ENCODE measurements around the gene FMN1.
A peak's percentile ranks its signal among the peaks of the same experiment; 100 is the strongest.

Gene FMN1

GRCh38 chr15:33158366-33158765 is 36.1 kb downstream of the FMN1 start:
- Histone ChIP-seq H3K27ac (ENCODE audit: low read depth, low read length) (no peak overlapping the region), H3K9me3 (ENCODE audit: control insufficient read depth in 1 of 2, low read length in 2 of 2) (no peaks in the 10 kb centered on the region), H3K36me3 (ENCODE audit: control insufficient read depth in 1 of 2, insufficient read depth in 2 of 2, low read length in 2 of 2) (no peaks in the 10 kb centered on the region), H3K4me1 (ENCODE audit: control insufficient read depth in 1 of 2, insufficient read depth in 2 of 2, low read length in 2 of 2) (peaks cover 0 to 2% of the 10 kb centered on the region in 2 donors), H3K4me3 (ENCODE audit: low read depth in 1 of 2, low read length in 2 of 2) (no peak overlapping the region), H3K27me3 (ENCODE audit: control insufficient read depth in 1 of 2, insufficient read depth in 2 of 2, low read length in 2 of 2) (no peaks in the 10 kb centered on the region), H3K9ac (ENCODE audit: low read depth in 1 of 2, low read length in 2 of 2) (no peak overlapping the region)

- no peak overlapping the region for H3K27ac ChIP-seq (ENCODE audit: low read depth, low read length)
Observed at GRCh38 chr15:33157371-33158037, 37.0 kb downstream of the FMN1 start.

GRCh38 chr15:33155691-33156420 is 38.7 kb downstream of the FMN1 start:
- Histone ChIP-seq H3K36me3 (ENCODE audit: control insufficient read depth in 1 of 2, insufficient read depth in 2 of 2, low read length in 2 of 2) (no peaks in the 10 kb centered on the region), H3K4me1 (ENCODE audit: control insufficient read depth in 1 of 2, insufficient read depth in 2 of 2, low read length in 2 of 2) (peaks cover 1 to 2% of the 10 kb centered on the region in 2 donors), H3K4me3 (ENCODE audit: low read depth in 1 of 2, low read length in 2 of 2) (no peak overlapping the region), H3K9ac (ENCODE audit: low read depth in 1 of 2, low read length in 2 of 2) (no peak overlapping the region), H3K27ac (ENCODE audit: low read depth, low read length) (no peak overlapping the region), H3K27me3 (ENCODE audit: control insufficient read depth in 1 of 2, insufficient read depth in 2 of 2, low read length in 2 of 2) (no peaks in the 10 kb centered on the region), H3K9me3 (ENCODE audit: control insufficient read depth in 1 of 2, low read length in 2 of 2) (no peaks in the 10 kb centered on the region)

More at GRCh38 chr15:33157371-33158037, 37.0 kb downstream of the FMN1 start:
- Histone ChIP-seq H3K36me3 (ENCODE audit: control insufficient read depth in 1 of 2, insufficient read depth in 2 of 2, low read length in 2 of 2) (no peaks in the 10 kb centered on the region), H3K9ac (ENCODE audit: low read depth in 1 of 2, low read length in 2 of 2) (no peak overlapping the region), H3K9me3 (ENCODE audit: control insufficient read depth in 1 of 2, low read length in 2 of 2) (no peaks in the 10 kb centered on the region), H3K4me3 (ENCODE audit: low read depth in 1 of 2, low read length in 2 of 2) (no peak overlapping the region), H3K27me3 (ENCODE audit: control insufficient read depth in 1 of 2, insufficient read depth in 2 of 2, low read length in 2 of 2) (no peaks in the 10 kb centered on the region), H3K4me1 (ENCODE audit: control insufficient read depth in 1 of 2, insufficient read depth in 2 of 2, low read length in 2 of 2) (peaks cover 0 to 2% of the 10 kb centered on the region in 2 donors)

GRCh38 chr15:33154351-33155166 is 40.0 kb downstream of the FMN1 start:
- Histone ChIP-seq H3K4me3 (ENCODE audit: low read depth in 1 of 2, low read length in 2 of 2) (no peak overlapping the region), H3K27me3 (ENCODE audit: control insufficient read depth in 1 of 2, insufficient read depth in 2 of 2, low read length in 2 of 2) (no peaks in the 10 kb centered on the region), H3K4me1 (ENCODE audit: control insufficient read depth in 1 of 2, insufficient read depth in 2 of 2, low read length in 2 of 2) (peaks cover 6 to 13% of the 10 kb centered on the region in 2 donors), H3K27ac (ENCODE audit: low read depth, low read length) (no peak overlapping the region), H3K36me3 (ENCODE audit: control insufficient read depth in 1 of 2, insufficient read depth in 2 of 2, low read length in 2 of 2) (no peaks in the 10 kb centered on the region), H3K9me3 (ENCODE audit: control insufficient read depth in 1 of 2, low read length in 2 of 2) (no peaks in the 10 kb centered on the region), H3K9ac (ENCODE audit: low read depth in 1 of 2, low read length in 2 of 2) (no peak overlapping the region)

GRCh38 chr15:33153548-33153947 is 41.0 kb downstream of the FMN1 start:
- Histone ChIP-seq H3K4me3 (ENCODE audit: low read depth in 1 of 2, low read length in 2 of 2) (peak overlapping the region in 1 of 2 donors; percentile 38), H3K36me3 (ENCODE audit: control insufficient read depth in 1 of 2, insufficient read depth in 2 of 2, low read length in 2 of 2) (no peaks in the 10 kb centered on the region), H3K9me3 (ENCODE audit: control insufficient read depth in 1 of 2, low read length in 2 of 2) (no peaks in the 10 kb centered on the region), H3K9ac (ENCODE audit: low read depth in 1 of 2, low read length in 2 of 2) (no peak overlapping the region), H3K4me1 (ENCODE audit: control insufficient read depth in 1 of 2, insufficient read depth in 2 of 2, low read length in 2 of 2) (peaks cover 6 to 13% of the 10 kb centered on the region in 2 donors), H3K27ac (ENCODE audit: low read depth, low read length) (no peak overlapping the region), H3K27me3 (ENCODE audit: control insufficient read depth in 1 of 2, insufficient read depth in 2 of 2, low read length in 2 of 2) (no peaks in the 10 kb centered on the region)

GRCh38 chr15:33152502-33153109 is 41.9 kb downstream of the FMN1 start:
- Histone ChIP-seq H3K27ac (ENCODE audit: low read depth, low read length) (no peak overlapping the region), H3K9ac (ENCODE audit: low read depth in 1 of 2, low read length in 2 of 2) (no peak overlapping the region), H3K9me3 (ENCODE audit: control insufficient read depth in 1 of 2, low read length in 2 of 2) (no peaks in the 10 kb centered on the region), H3K4me3 (ENCODE audit: low read depth in 1 of 2, low read length in 2 of 2) (no peak overlapping the region), H3K27me3 (ENCODE audit: control insufficient read depth in 1 of 2, insufficient read depth in 2 of 2, low read length in 2 of 2) (no peaks in the 10 kb centered on the region), H3K36me3 (ENCODE audit: control insufficient read depth in 1 of 2, insufficient read depth in 2 of 2, low read length in 2 of 2) (no peaks in the 10 kb centered on the region), H3K4me1 (ENCODE audit: control insufficient read depth in 1 of 2, insufficient read depth in 2 of 2, low read length in 2 of 2) (peaks cover 6 to 13% of the 10 kb centered on the region in 2 donors)

GRCh38 chr15:33150971-33151370 is 43.5 kb downstream of the FMN1 start:
- Histone ChIP-seq H3K4me3 (ENCODE audit: low read depth in 1 of 2, low read length in 2 of 2) (peak overlapping the region in 1 of 2 donors; percentile 7), H3K27ac (ENCODE audit: low read depth, low read length) (no peak overlapping the region), H3K36me3 (ENCODE audit: control insufficient read depth in 1 of 2, insufficient read depth in 2 of 2, low read length in 2 of 2) (no peaks in the 10 kb centered on the region), H3K9me3 (ENCODE audit: control insufficient read depth in 1 of 2, low read length in 2 of 2) (no peaks in the 10 kb centered on the region), H3K4me1 (ENCODE audit: control insufficient read depth in 1 of 2, insufficient read depth in 2 of 2, low read length in 2 of 2) (peaks cover 6 to 17% of the 10 kb centered on the region in 2 donors), H3K9ac (ENCODE audit: low read depth in 1 of 2, low read length in 2 of 2) (no peak overlapping the region), H3K27me3 (ENCODE audit: control insufficient read depth in 1 of 2, insufficient read depth in 2 of 2, low read length in 2 of 2) (no peaks in the 10 kb centered on the region)

GRCh38 chr15:33150431-33150941 is 44.0 kb downstream of the FMN1 start:
- Histone ChIP-seq H3K9me3 (ENCODE audit: control insufficient read depth in 1 of 2, low read length in 2 of 2) (no peaks in the 10 kb centered on the region), H3K27ac (ENCODE audit: low read depth, low read length) (no peak overlapping the region), H3K4me1 (ENCODE audit: control insufficient read depth in 1 of 2, insufficient read depth in 2 of 2, low read length in 2 of 2) (peaks cover 6 to 17% of the 10 kb centered on the region in 2 donors), H3K27me3 (ENCODE audit: control insufficient read depth in 1 of 2, insufficient read depth in 2 of 2, low read length in 2 of 2) (no peaks in the 10 kb centered on the region), H3K4me3 (ENCODE audit: low read depth in 1 of 2, low read length in 2 of 2) (peak overlapping the region in 1 of 2 donors; percentile 7), H3K36me3 (ENCODE audit: control insufficient read depth in 1 of 2, insufficient read depth in 2 of 2, low read length in 2 of 2) (no peaks in the 10 kb centered on the region), H3K9ac (ENCODE audit: low read depth in 1 of 2, low read length in 2 of 2) (no peak overlapping the region)

- Histone ChIP-seq H3K9me3 (ENCODE audit: control insufficient read depth in 1 of 2, low read length in 2 of 2) (no peaks in the 10 kb centered on the region), H3K27me3 (ENCODE audit: control insufficient read depth in 1 of 2, insufficient read depth in 2 of 2, low read length in 2 of 2) (no peaks in the 10 kb centered on the region), H3K36me3 (ENCODE audit: control insufficient read depth in 1 of 2, insufficient read depth in 2 of 2, low read length in 2 of 2) (no peaks in the 10 kb centered on the region), H3K4me3 (ENCODE audit: low read depth in 1 of 2, low read length in 2 of 2) (no peak overlapping the region), H3K4me1 (ENCODE audit: control insufficient read depth in 1 of 2, insufficient read depth in 2 of 2, low read length in 2 of 2) (peaks cover 6 to 17% of the 10 kb centered on the region in 2 donors), H3K9ac (ENCODE audit: low read depth in 1 of 2, low read length in 2 of 2) (no peak overlapping the region), H3K27ac (ENCODE audit: low read depth, low read length) (no peak overlapping the region)
Observed at GRCh38 chr15:33149919-33150318, 44.6 kb downstream of the FMN1 start.

All from duodenal mucosa (tissue), 2 donors.